Panc1 (cell line): Measurements from ENCODE around the gene DEFB113. TPM values are rescaled to one million over a fixed set of nuclear protein-coding genes. Genes with fewer than 3 reads are reported as not detected.

Experiments
- ATAC-seq: fragments of 200-7000 bp; cut with Tn5 transposase; 2 replicates; pipeline ENCODE4 v1.9.1; 2020; ENCODE audit warnings: mild to moderate bottlenecking, moderate library complexity
- BruUV-seq: library from RNA; stranded (reverse); fragments of 400-500 nt; replicated peaks from 2 replicates; lab custom pipeline; 2021; lab: Mats Ljungman, UMichigan
- CTCF ChIA-PET: fragments of 300-600 bp; sonication (Branson Sonifier 250); formaldehyde crosslinking; loops from one replicate; lab custom pipeline; 2022; ENCODE audit warnings: antibody characterized with exemption; lab: Charles Lee
- POLR2A ChIA-PET: fragments of 300-600 bp; sonication (Branson Sonifier 250); formaldehyde crosslinking; loops from one replicate; lab custom pipeline; 2022; ENCODE audit warnings: antibody characterized with exemption; lab: Charles Lee
- DNase-seq: peaks from one replicate; pipeline ENCODE4 v3.0.0-alpha.2; 2010; ENCODE audit warnings: low read depth, low spot score
- H3K27ac ChIP-seq: 2 replicates; pipeline ENCODE4 v1.5.1; 2011; ENCODE audit warnings: mild to moderate bottlenecking, low read length, inconsistent platforms
- H3K27me3 ChIP-seq: fragments of 200-500 bp; sonication (Bioruptor generic); 2 replicates; pipeline ENCODE4 v1.6.0; 2014; ENCODE audit warnings: low read length, inconsistent platforms; ENCODE audit not compliant: control insufficient read depth, insufficient read depth
- H3K36me3 ChIP-seq: fragments of 200-500 bp; sonication (Bioruptor generic); 2 replicates; pipeline ENCODE4 v1.5.1; 2014; ENCODE audit warnings: inconsistent platforms, mild to moderate bottlenecking, low read length, moderate library complexity; ENCODE audit not compliant: control insufficient read depth, insufficient read depth
- H3K4me1 ChIP-seq: 2 replicates; pipeline ENCODE4 v1.5.1; 2011; ENCODE audit warnings: inconsistent platforms, mild to moderate bottlenecking, low read length, moderate library complexity; ENCODE audit not compliant: control insufficient read depth, insufficient read depth
- H3K4me3 ChIP-seq, 2 experiments: 2 replicates each; pipeline ENCODE4 v1.5.1; 2011 to 2012; ENCODE audit warnings: low read depth in 2 of 2, low read length in 2 of 2, mild to moderate bottlenecking in 2 of 2, inconsistent platforms in 1 of 2, moderate library complexity in 1 of 2
- H3K9me3 ChIP-seq: fragments of 200-500 bp; sonication (Bioruptor generic); 2 replicates; pipeline ENCODE4 v1.5.1; 2014; ENCODE audit warnings: low read depth, mild to moderate bottlenecking, inconsistent platforms, low read length, moderate library complexity; ENCODE audit not compliant: control insufficient read depth, insufficient read depth
- POLR2AphosphoS5 ChIP-seq: IDR thresholded peaks from 2 replicates; pipeline ENCODE4 v1.6.1; 2012; ENCODE audit warnings: mild to moderate bottlenecking, low read depth, low read length, moderate library complexity
- SIN3A ChIP-seq: IDR thresholded peaks from 2 replicates; pipeline ENCODE4 v1.6.1; 2012; ENCODE audit warnings: low read depth, mild to moderate bottlenecking, low read length, moderate library complexity, borderline replicate concordance; ENCODE audit not compliant: insufficient read depth
- TCF7L2 ChIP-seq: IDR thresholded peaks from 2 replicates; pipeline ENCODE4 v1.6.1; 2011; ENCODE audit warnings: mild to moderate bottlenecking, low read depth, low read length, inconsistent platforms
- in situ Hi-C: cut with HindIII; loops from 2 replicates; pipeline ENCODE4 v1.10.0; 2016; ENCODE audit warnings: low sequenced_read_pairs, low pct_unique_long_range_greater_than_20kb
- intact Hi-C: fragments of 100-400 bp; cut with micrococcal nuclease; formaldehyde crosslinking; loops from one replicate; pipeline ENCODE4 v1.10.0; 2022; ENCODE audit not compliant: unreplicated experiment
- total RNA-seq: library from RNA; stranded (reverse); gene quantifications from one replicate; pipeline ENCODE4 v1.2.1, GENCODE V29; 2021; ENCODE audit not compliant: unreplicated experiment
- TF ChIP-seq, protein P1 (sequence below), 2 experiments: IDR thresholded peaks; 2 replicates each; pipeline ENCODE4 v1.6.1; 2011 to 2012; ENCODE audit warnings: low read depth in 2 of 2, control low read depth in 1 of 2, low read length in 1 of 2, mild to moderate bottlenecking in 1 of 2, moderate library complexity in 1 of 2; ENCODE audit not compliant: insufficient read depth in 1 of 2
- TF ChIP-seq, protein P2 (sequence below): fragments of 450-650 bp; IDR thresholded peaks from 2 replicates; pipeline ENCODE4 v1.5.1; 2017; ENCODE audit warnings: mild to moderate bottlenecking

The DEFB113 gene
- total RNA-seq, 1 experiment from 2014 or later, result not detected

DNA sequence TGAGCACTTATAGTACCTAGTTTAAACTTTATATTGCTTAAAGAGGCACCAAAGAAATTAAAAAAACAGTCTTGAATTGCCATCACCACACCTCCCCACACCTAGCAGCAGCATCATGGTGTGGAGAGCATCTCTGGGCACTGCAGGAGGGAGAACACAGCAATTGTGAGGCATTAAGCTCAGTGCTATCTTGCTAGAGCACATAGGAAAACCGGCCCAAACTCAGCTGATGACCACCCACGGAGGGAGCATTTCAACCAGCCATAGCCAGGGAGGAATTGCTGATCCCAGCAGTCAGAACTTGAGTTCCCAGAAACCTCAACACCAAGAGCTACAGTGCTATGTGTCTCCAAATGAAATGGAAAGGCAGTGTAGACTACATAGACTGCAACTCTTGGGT, 19.5 kb upstream of the DEFB113 start:
- no peak for ATAC-seq
- Histone ChIP-seq H3K4me1 (no peaks in the 10 kb centered on the region), H3K4me3 (no peak overlapping the region), H3K27ac (no peak overlapping the region), H3K27me3 (no peaks in the 10 kb centered on the region), H3K36me3 (no peaks in the 10 kb centered on the region; the same call in 1 of the 2 replicates), H3K9me3 (no peaks in the 10 kb centered on the region)
- no TSS peak for BruUV-seq
- in situ Hi-C loops, result no loop called here
- ChIA-PET POLR2A (no interaction called here), CTCF (no interaction called here)
- no peak for DNase-seq
- intact Hi-C loops, result no loop called here
- TF ChIP-seq, protein P1, sequence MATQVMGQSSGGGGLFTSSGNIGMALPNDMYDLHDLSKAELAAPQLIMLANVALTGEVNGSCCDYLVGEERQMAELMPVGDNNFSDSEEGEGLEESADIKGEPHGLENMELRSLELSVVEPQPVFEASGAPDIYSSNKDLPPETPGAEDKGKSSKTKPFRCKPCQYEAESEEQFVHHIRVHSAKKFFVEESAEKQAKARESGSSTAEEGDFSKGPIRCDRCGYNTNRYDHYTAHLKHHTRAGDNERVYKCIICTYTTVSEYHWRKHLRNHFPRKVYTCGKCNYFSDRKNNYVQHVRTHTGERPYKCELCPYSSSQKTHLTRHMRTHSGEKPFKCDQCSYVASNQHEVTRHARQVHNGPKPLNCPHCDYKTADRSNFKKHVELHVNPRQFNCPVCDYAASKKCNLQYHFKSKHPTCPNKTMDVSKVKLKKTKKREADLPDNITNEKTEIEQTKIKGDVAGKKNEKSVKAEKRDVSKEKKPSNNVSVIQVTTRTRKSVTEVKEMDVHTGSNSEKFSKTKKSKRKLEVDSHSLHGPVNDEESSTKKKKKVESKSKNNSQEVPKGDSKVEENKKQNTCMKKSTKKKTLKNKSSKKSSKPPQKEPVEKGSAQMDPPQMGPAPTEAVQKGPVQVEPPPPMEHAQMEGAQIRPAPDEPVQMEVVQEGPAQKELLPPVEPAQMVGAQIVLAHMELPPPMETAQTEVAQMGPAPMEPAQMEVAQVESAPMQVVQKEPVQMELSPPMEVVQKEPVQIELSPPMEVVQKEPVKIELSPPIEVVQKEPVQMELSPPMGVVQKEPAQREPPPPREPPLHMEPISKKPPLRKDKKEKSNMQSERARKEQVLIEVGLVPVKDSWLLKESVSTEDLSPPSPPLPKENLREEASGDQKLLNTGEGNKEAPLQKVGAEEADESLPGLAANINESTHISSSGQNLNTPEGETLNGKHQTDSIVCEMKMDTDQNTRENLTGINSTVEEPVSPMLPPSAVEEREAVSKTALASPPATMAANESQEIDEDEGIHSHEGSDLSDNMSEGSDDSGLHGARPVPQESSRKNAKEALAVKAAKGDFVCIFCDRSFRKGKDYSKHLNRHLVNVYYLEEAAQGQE (IDR thresholded peaks at IDR 0.05; ENCODE audit: insufficient read depth in 1 of 2, low read depth in 2 of 2, low read length in 1 of 2), result no peak
- TF ChIP-seq POLR2AphosphoS5 (no peak), TCF7L2 (no peak), SIN3A (no peak)
- TF ChIP-seq, protein P2, sequence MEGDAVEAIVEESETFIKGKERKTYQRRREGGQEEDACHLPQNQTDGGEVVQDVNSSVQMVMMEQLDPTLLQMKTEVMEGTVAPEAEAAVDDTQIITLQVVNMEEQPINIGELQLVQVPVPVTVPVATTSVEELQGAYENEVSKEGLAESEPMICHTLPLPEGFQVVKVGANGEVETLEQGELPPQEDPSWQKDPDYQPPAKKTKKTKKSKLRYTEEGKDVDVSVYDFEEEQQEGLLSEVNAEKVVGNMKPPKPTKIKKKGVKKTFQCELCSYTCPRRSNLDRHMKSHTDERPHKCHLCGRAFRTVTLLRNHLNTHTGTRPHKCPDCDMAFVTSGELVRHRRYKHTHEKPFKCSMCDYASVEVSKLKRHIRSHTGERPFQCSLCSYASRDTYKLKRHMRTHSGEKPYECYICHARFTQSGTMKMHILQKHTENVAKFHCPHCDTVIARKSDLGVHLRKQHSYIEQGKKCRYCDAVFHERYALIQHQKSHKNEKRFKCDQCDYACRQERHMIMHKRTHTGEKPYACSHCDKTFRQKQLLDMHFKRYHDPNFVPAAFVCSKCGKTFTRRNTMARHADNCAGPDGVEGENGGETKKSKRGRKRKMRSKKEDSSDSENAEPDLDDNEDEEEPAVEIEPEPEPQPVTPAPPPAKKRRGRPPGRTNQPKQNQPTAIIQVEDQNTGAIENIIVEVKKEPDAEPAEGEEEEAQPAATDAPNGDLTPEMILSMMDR, result no peak

DNA sequence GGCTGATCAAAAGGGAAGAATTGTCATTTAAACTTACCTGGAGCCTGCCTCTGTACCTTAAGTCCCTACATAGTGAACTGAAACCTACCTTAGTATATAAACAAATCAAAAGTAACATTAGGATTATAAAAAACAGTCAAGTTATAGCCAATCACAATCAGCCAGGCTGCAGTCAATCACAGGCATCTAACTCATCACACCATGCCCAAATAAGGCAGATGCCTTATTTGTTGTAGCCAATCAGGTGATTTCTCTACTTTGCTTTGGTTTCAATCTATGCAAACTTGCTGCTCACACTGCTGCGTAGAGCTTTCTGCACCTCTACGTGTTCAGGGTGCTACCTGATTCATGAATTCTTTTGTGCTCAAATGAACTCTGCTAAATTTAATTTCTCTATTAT, 18.3 kb upstream of the DEFB113 start:
- Histone ChIP-seq H3K27ac (no peak overlapping the region), H3K9me3 (no peaks in the 10 kb centered on the region; the same call in 1 of the 2 replicates), H3K4me3 (no peak overlapping the region), H3K27me3 (no peaks in the 10 kb centered on the region), H3K4me1 (no peaks in the 10 kb centered on the region), H3K36me3 (no peaks in the 10 kb centered on the region; the same call in 1 of the 2 replicates)
- no peak for TF ChIP-seq TCF7L2
- TF ChIP-seq, protein P2, result no peak
- TF ChIP-seq POLR2AphosphoS5, result no peak
- no peak for TF ChIP-seq SIN3A
- TF ChIP-seq, protein P1 (IDR thresholded peaks at IDR 0.05; ENCODE audit: insufficient read depth in 1 of 2, low read depth in 2 of 2, low read length in 1 of 2), result no peak
- in situ Hi-C loops (no loop called here), intact Hi-C loops (no loop called here)
- no TSS peak for BruUV-seq
- CTCF ChIA-PET, result no interaction called here
- ATAC-seq, result no peak
- DNase-seq, result no peak
- POLR2A ChIA-PET, result no interaction called here
